M059J (cell line): Measurements from ENCODE around the gene IL18RAP. TPM values are rescaled to one million over a fixed set of nuclear protein-coding genes. Genes with fewer than 3 reads are reported as not detected.

Experiments used
- DNase-seq: peaks from one replicate; pipeline ENCODE4 v3.0.0-alpha.2; 2012; ENCODE audit warnings: low read depth
- total RNA-seq: library from RNA; depleted of rRNA; stranded (reverse); fragments of >200 nt; shearing (Covaris generic); gene quantifications from 2 replicates; pipeline ENCODE4 v1.2.3, GENCODE V29; 2014

The IL18RAP gene
- total RNA-seq, 1 experiment from 2014 or later: not detected

- no peak for DNase-seq
Observed at GRCh38 chr2:102455061-102455670, 32.2 kb downstream of the IL18RAP start.

GRCh38 chr2:102460467-102460866 lies 37.5 kb downstream of the IL18RAP start:
- no peak for DNase-seq

GRCh38 chr2:102461188-102461587 lies 38.2 kb downstream of the IL18RAP start:
- DNase-seq: no peak

GRCh38 chr2:102463160-102463559 lies 40.2 kb downstream of the IL18RAP start:
- no peak for DNase-seq

GRCh38 chr2:102470168-102470567 lies 47.2 kb downstream of the IL18RAP start:
- DNase-seq: no peak

GRCh38 chr2:102473020-102473419 lies 50.1 kb downstream of the IL18RAP start, which contains the start of gene SLC9A4:
Gene SLC9A4, plus strand, starts transcription at chr2:102473226. Its CDS starts 534 bp downstream, at chr2:102473760.
- peak; percentile 35 for DNase-seq

- no peak for DNase-seq
Observed at GRCh38 chr2:102473631-102474030, 50.7 kb downstream of the IL18RAP start.

- DNase-seq: no peak
Observed at GRCh38 chr2:102474785-102475184, 51.8 kb downstream of the IL18RAP start.

GRCh38 chr2:102478686-102479470 lies 55.9 kb downstream of the IL18RAP start:
- no peak for DNase-seq

GRCh38 chr2:102480285-102481195 lies 57.6 kb downstream of the IL18RAP start:
- no peak for DNase-seq

- DNase-seq: no peak
Observed at GRCh38 chr2:102481931-102482330, 59.0 kb downstream of the IL18RAP start.

- no peak for DNase-seq
Observed at GRCh38 chr2:102483086-102483485, 60.1 kb downstream of the IL18RAP start.

GRCh38 chr2:102484310-102485061 lies 61.5 kb downstream of the IL18RAP start:
- DNase-seq: no peak

- DNase-seq: no peak
Observed at GRCh38 chr2:102485147-102485785, 62.3 kb downstream of the IL18RAP start.

- no peak for DNase-seq
Observed at GRCh38 chr2:102486941-102487702, 64.2 kb downstream of the IL18RAP start.

GRCh38 chr2:102487761-102488462 lies 65.0 kb downstream of the IL18RAP start:
- peak; percentile 5 for DNase-seq

- no peak for DNase-seq
Observed at GRCh38 chr2:102489646-102490045, 66.7 kb downstream of the IL18RAP start.

- no peak for DNase-seq
Observed at GRCh38 chr2:102492006-102492405, 69.0 kb downstream of the IL18RAP start.

- DNase-seq: no peak
Observed at GRCh38 chr2:102494570-102494969, 71.6 kb downstream of the IL18RAP start.

GRCh38 chr2:102498414-102498813 lies 75.5 kb downstream of the IL18RAP start:
- DNase-seq: no peak
